Left lobe of liver (tissue), 2 donors: ENCODE data around the gene FHDC1. TPM values are rescaled to one million over a fixed set of nuclear protein-coding genes. Genes with fewer than 3 reads are reported as not detected.

Experiments used
- ATAC-seq: fragments of 200-7000 bp; cut with Tn5 transposase; one replicate; pipeline ENCODE4 v1.9.1; 2020; ENCODE audit warnings: mild to moderate bottlenecking, moderate library complexity
- DNase-seq: peaks from one replicate; pipeline ENCODE4 v3.0.0-alpha.2; 2020; ENCODE audit warnings: low spot score
- total RNA-seq: library from RNA; stranded (reverse); gene quantifications from one replicate; pipeline ENCODE4 v1.2.1, GENCODE V29; 2021
- donor health status: DM: no; HTN: no; CAD: no; lungs with moderate emphysema.
- donor health status: DM: no; HTN: yes; CAD: no.

FHDC1 gene
- total RNA-seq, 1 donor from 2014 or later = 0.28 TPM

- peak; percentile 99 for ATAC-seq
- peak; percentile 73 for DNase-seq
These were observed 21.5 kb downstream of the FHDC1 start for GRCh38 chr4:152957437-152958171.

DNA sequence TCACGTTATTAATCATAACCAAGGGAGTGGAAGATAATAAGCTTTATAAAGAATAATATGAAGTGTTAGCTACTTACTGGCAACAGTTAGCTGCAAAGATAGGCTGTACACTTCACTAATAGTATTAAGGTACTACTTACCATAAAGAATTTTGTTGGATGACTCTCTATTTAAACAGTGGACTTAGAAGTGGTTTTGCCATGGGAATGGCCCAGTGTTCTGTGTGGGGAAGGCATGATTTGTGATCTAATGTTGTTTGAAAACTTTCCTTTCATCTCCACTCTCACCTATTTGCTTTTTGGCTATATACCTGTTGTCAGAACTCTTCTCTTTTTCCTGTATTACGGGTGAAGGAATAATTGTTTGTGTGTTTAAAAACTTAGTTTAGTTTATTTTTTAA lies 23.0 kb downstream of the FHDC1 start:
- DNase-seq = no peak
- no peak for ATAC-seq

GRCh38 chr4:152960082-152960481 lies 24.0 kb downstream of the FHDC1 start:
- ATAC-seq (no peak), DNase-seq (no peak)

GRCh38 chr4:152961014-152961772 lies 25.1 kb downstream of the FHDC1 start:
- ATAC-seq (no peak), DNase-seq (no peak)

DNA sequence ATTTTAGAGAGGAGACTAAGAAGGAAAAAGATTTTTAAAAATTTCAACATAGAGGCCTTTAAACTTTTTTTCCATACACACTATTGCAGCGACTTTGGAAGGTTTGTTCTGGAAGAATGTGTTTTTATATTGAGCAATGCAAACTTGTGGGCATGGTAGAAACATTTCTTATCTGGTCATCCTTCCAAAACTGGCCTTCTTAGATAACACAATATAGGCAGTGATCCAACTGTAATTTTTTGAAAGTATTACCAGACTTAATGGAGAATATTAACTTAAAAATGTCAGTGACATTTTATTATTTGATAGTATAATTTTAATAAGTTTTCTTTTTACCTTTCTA lies 25.6 kb downstream of the FHDC1 start:
- ATAC-seq (no peak), DNase-seq (no peak)

DNA sequence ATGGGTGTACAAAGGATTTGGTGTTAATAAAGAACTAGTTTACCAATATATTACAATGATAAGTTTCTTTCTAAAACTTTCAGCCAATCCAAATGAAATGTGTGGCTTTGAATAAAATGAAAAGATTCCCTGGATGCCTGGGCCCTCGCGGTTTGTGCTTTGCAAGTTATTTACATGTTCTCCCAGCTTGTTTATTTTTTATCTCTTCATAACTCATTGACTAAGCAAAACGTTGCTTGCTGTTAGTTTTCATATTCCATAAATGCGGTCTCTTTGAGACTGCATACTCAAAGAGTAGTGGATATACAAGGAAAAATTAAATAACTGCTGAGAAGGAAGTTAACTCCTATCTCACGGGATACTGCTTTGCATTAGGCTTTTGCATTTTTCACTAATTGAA lies 26.0 kb downstream of the FHDC1 start:
- ATAC-seq = no peak
- no peak for DNase-seq

DNA sequence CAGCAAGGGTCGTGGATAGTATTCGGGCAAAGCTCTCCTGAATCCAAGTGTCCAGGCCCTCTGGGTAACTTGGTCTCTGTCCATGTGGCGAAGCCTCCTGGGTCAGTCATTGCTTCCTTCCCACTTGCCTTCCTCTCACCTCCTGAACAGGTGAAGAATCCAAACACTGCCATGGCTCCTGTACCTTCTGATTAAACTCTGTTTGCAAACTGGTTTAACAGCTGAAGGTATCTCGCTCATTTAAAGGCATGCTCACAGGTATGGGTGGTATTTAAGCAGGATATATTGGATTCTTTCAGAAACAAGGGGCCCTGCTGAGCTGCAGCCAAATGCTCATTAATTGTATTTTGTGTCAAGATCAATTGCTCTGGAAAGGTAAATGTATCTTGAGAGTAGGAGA lies 28.2 kb downstream of the FHDC1 start:
- ATAC-seq = no peak
- no peak for DNase-seq

- ATAC-seq (no peak), DNase-seq (no peak)
These were observed 29.5 kb downstream of the FHDC1 start for GRCh38 chr4:152965611-152966010.

DNA sequence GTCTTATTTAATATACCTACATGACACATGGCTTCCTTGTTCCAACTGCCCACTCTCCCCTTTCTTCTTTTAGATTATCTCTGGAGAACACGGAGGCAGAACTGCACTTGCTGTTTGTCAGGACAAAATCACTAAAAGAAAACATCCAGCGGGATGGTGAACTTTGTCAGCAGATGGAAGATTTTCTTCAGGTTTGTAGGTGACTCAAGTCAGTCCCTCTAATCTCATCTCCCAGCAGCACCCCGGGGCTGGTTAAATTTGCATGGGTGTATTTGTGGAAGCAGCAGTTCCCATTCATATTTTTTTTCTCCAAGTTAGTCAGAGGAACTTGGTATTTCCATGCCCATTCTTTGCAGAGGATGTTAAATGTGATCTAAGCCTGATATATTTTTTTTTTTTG lies 31.8 kb downstream of the FHDC1 start:
- no peak for DNase-seq

DNA sequence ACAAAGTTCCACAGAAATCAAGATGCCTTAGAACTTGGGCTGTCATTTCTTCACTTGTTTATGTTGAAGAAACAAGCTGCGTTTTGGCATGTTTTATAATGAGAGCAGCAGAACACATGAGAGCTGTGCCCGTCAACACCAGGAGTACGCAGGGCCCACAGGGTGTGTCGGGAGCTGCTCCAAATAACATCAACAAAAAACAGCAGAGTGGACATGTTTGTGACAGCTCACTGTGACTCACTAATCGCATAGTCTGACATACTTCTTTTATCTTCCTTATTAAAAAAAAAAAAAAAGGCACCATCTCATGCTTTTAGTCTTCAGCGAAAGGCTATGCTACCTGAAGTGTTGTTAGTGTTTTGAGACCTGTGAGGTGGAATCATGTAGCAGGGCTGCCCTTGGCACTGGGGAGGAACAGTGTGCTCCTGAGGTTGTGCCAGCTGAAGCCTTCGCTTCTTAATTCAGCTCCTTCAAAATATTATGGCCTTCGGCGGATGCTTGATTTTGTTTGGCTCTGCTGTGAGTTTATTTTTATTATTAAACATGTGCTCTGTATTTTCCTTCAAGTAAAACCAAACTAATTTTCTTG lies 32.8 kb downstream of the FHDC1 start:
- no peak for DNase-seq
- no peak for ATAC-seq

More for the DNA sequence above, 31.8 kb downstream of the FHDC1 start:
- ATAC-seq = no peak

GRCh38 chr4:152970102-152970820 lies 34.1 kb downstream of the FHDC1 start:
- DNase-seq (no peak), ATAC-seq (no peak)

GRCh38 chr4:152971053-152971452 lies 34.9 kb downstream of the FHDC1 start:
- DNase-seq = no peak

GRCh38 chr4:152972821-152973628 lies 36.9 kb downstream of the FHDC1 start:
- ATAC-seq = no peak
- no peak for DNase-seq

More at GRCh38 chr4:152971053-152971452, 34.9 kb downstream of the FHDC1 start:
- ATAC-seq = no peak

DNA sequence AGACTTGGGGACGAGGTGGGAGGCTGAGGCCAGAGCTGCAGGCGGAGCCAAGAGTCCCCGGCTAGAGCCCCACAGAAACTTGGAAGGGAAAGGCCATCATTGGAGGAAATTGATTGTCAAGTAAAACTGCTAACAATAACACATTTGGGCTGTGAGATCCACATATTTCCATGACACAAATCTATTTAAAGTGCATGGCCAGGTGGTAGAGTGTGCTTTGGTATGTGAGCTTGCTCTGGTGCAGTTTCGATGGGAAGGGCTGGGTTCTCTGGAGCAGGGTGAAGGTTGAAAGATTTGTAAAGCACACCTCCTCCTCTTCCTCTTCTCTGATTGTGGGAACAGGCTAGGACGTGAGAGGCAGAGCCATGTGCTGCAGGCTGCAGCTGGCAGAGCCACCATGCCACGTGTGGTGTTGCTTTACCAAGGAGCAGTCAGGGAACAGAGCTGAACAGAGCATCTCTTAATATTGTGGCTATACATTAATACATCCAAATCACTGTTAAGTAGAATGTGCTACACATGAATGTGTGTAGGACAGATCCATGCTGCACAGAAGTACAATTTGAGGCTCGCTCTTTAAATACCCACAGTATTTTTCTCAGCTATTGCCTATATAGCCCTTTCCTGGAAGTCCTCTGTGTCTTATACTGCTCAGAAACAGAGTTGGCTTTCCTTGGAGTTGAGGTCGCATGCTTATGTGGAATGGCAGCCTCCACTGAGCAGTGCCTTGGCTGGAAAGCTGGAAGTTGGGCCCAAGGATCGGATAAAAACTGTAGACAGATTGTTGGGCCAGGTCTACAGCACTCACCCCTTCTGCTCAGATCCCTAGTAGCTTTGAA lies 37.7 kb downstream of the FHDC1 start:
- ATAC-seq = no peak
- DNase-seq = no peak

DNA sequence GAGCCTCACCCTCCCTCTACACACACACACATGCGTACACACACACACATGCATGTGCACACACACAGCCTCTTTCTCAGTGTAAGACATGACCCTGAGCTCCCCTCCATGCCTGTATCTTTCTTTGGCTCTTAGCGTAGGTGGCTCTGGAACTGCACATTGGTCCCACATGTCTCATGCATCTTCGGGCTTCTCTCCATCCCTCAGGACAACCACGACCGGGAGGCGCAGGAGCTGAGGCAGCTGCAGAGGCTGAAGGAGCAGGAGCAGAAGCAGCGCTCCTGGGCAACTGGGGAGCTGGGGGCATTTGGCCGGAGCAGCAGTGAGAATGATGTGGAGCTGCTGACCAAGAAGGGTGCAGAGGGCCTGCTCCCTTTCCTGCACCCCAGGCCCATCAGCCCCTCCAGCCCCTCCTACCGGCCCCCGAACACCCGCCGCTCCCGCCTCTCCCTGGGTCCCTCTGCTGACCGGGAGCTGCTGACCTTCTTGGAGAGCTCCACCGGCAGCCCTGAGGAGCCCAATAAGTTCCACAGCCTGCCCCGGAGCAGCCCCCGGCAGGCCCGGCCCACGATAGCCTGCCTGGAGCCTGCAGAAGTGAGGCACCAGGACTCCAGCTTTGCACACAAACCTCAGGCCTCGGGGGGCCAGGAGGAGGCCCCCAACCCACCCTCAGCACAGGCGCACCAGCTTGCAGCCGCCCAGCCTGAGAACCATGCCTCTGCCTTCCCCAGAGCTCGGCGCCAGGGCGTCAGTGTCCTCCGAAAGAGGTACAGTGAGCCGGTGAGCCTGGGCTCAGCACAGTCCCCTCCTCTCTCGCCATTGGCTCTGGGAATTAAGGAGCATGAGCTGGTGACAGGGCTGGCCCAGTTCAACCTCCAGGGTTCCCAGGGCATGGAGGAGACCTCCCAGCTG lies 38.6 kb downstream of the FHDC1 start:
- DNase-seq = no peak
- no peak for ATAC-seq

DNA sequence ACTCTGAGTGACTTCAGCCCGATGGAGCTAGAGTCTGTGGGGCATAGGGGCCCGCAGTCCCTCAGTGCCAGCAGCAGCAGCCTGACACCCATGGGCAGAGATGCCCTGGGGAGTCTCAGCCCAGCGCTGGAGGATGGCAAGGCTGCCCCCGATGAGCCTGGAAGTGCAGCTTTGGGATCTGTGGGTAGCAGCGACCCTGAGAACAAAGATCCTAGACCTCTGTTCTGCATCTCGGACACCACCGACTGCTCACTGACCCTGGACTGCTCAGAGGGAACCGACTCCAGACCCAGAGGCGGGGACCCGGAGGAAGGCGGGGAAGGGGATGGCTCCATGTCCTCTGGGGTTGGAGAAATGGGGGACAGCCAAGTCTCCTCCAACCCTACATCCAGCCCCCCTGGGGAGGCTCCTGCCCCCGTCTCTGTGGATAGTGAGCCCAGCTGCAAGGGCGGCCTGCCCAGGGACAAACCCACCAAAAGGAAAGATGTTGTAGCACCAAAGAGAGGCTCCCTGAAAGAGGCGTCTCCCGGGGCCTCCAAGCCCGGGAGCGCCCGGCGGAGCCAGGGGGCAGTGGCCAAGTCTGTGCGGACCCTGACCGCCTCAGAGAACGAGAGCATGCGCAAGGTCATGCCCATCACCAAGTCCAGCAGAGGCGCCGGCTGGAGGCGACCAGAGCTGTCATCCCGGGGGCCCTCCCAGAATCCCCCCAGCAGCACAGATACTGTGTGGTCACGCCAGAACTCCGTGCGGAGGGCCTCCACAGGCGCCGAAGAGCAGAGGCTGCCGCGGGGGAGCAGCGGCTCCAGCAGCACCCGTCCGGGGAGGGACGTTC lies 39.5 kb downstream of the FHDC1 start:
- DNase-seq = no peak
- ATAC-seq = no peak

DNA sequence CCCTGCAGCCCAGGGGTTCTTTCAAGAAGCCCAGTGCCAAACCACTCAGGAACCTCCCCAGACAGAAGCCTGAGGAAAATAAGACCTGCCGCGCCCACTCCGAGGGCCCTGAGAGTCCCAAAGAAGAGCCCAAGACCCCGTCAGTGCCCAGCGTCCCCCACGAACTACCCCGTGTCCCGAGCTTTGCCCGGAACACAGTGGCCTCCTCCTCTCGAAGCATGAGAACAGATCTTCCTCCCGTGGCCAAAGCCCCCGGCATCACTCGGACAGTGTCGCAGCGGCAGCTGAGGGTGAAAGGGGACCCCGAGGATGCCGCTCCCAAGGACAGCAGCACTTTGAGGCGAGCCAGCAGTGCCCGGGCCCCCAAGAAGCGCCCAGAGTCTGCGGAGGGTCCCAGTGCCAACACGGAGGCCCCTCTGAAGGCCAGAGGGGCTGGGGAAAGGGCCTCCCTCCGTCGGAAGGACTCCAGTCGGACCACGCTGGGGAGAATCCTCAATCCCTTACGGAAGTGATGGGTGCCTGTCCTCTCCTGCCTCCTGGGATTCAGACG lies 40.2 kb downstream of the FHDC1 start:
- ATAC-seq = no peak
- no peak for DNase-seq
